Stomach smooth muscle (tissue), 2 donors: ENCODE data around the gene FKBP5.

Experiments
- H3K27ac ChIP-seq: one replicate; pipeline ENCODE4 v1.7.0; 2013; ENCODE audit warnings: mild to moderate bottlenecking, low read length, inconsistent platforms
- H3K27me3 ChIP-seq, 2 donors: one replicate each; pipeline ENCODE4 v1.7.0; 2013; ENCODE audit warnings: low read length in 2 of 2; ENCODE audit not compliant: insufficient read depth in 2 of 2, control insufficient read depth in 1 of 2
- H3K36me3 ChIP-seq, 2 donors: one replicate each; pipeline ENCODE4 v1.7.0; 2013; ENCODE audit warnings: low read length in 2 of 2; ENCODE audit not compliant: control insufficient read depth in 2 of 2, insufficient read depth in 2 of 2
- H3K4me1 ChIP-seq: one replicate; pipeline ENCODE4 v1.7.0; 2013; ENCODE audit warnings: low read length; ENCODE audit not compliant: control insufficient read depth, insufficient read depth
- H3K4me3 ChIP-seq, 2 donors: one replicate each; pipeline ENCODE4 v1.7.0; 2013; ENCODE audit warnings: low read length in 2 of 2
- H3K9ac ChIP-seq, 2 donors: one replicate each; pipeline ENCODE4 v1.7.0; 2013; ENCODE audit warnings: low read length in 2 of 2, mild to moderate bottlenecking in 1 of 2
- H3K9me3 ChIP-seq, 2 donors: one replicate each; pipeline ENCODE4 v1.7.0; 2013; ENCODE audit warnings: low read length in 2 of 2; ENCODE audit not compliant: control insufficient read depth in 2 of 2
- donor health status: healthy.
- donor health status: Pancreatic carcinoma.

FKBP5 gene

DNA sequence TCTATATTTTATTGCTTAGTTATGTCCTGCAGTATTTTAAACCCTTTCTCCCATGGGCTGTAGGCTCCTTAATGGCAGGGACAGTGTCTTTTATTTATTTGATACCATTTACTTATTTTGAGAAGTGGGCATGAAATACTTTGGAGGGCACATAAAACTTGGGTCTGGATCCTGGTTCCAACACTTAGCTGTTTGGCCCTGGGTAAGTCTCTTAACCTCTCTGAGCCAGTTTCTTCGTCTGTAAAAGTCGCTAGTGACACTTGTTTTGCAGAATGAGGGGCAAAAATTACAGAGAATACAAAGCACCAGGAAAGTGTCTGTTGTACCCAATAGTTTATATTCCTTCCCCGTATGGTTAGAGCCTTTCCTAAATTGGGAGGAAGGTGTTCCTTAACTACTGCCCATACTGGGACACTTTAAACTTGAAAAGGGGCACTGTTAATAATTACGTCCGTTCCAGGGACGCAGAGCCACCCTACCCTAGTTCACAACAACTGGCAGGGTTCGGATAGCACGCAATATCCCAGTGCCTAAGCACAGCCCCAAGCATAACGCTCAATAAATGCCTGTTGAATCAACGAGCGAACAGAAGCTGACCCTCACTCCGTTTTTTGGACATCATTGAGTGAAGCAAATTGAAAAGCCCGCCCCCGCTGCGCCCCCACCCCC, 42.2 kb upstream of the FKBP5 start:
- Histone ChIP-seq H3K9ac (peak overlapping the region; percentile 64 to 89), H3K27ac (peak overlapping the region; percentile 100), H3K27me3 (no peaks in the 10 kb centered on the region), H3K4me1 (peaks cover 66% of the 10 kb centered on the region), H3K9me3 (no peaks in the 10 kb centered on the region), H3K36me3 (no peaks in the 10 kb centered on the region), H3K4me3 (peak overlapping the region; percentile 51 to 79)

DNA sequence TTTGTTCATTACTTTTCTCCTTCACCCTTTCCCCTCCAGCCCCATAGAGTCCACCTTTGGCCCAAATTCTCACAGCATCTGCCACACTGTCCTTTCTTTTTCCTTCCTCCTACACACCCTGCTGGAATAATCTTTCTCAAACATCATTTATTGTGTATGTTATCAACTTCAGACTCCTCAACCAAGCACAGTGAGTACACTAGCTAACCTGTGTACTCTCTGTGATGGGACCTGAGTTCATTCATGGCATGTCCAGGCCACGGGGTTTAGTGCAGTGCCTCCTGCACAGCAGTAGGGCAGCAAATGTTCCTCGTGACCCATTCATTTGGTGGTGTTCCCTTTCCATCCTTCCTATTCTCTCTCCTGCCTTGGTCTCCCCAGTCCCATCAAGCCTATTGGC, 41.0 kb upstream of the FKBP5 start:
- Histone ChIP-seq H3K27me3 (no peaks in the 10 kb centered on the region), H3K4me1 (peaks cover 76% of the 10 kb centered on the region), H3K9ac (peak overlapping the region; percentile 94 to 98), H3K4me3 (no peak overlapping the region), H3K27ac (peak overlapping the region; percentile 100), H3K9me3 (no peaks in the 10 kb centered on the region), H3K36me3 (no peaks in the 10 kb centered on the region)

- Histone ChIP-seq H3K36me3 (no peaks in the 10 kb centered on the region), H3K27ac (peak overlapping the region; percentile 100), H3K27me3 (no peaks in the 10 kb centered on the region), H3K9ac (peak overlapping the region; percentile 94 to 98), H3K4me3 (peak overlapping the region; percentile 65 to 71), H3K9me3 (no peaks in the 10 kb centered on the region), H3K4me1 (peaks cover 84% of the 10 kb centered on the region)
Observed at GRCh38 chr6:35728683-35729678, 40.3 kb upstream of the FKBP5 start.

DNA sequence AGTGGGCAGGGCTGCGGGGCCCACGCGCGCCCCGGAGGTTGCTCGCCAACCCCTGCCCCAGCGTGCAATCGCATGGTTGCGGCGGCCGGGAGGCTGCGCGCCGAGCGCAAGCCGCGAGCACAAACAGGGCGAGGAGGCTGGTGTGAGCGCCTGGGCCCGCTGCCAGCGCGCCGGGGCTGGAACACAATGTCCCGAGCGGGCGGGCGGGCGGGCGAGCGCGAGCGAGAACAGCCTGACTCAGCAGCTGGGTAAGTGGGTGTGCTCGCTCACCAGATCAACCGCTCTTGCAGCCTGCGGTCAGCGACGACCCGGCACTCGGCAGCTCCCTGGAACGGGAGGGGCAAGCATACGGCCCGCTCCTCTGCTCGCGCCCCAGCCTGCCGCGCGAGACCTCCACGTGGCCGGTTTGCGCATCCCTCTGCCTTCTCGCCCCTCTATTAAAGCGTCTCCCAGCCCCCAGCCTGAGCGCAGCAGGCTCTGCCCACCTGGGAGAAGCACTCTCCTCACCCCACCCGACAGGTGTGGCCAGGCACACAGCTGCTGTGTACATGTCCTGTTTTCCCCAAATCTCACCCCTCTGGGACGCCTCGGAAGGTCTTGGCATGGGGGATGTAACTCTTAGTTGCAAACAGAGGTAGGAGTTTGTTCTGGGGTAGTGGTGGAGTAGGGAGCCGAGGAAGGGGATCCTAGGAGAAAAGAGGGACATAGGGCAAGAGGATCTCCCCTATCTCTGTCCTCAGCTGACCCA, 39.4 kb upstream of the FKBP5 start:
- peak overlapping the region; percentile 65 to 75 for H3K4me3 ChIP-seq
- no peaks in the 10 kb centered on the region for H3K27me3 ChIP-seq
- peak overlapping the region; percentile 94 to 98 for H3K9ac ChIP-seq
- H3K36me3 ChIP-seq, result no peaks in the 10 kb centered on the region
- peak overlapping the region; percentile 100 for H3K27ac ChIP-seq
- H3K9me3 ChIP-seq, result no peaks in the 10 kb centered on the region
- H3K4me1 ChIP-seq, result peaks cover 85% of the 10 kb centered on the region

DNA sequence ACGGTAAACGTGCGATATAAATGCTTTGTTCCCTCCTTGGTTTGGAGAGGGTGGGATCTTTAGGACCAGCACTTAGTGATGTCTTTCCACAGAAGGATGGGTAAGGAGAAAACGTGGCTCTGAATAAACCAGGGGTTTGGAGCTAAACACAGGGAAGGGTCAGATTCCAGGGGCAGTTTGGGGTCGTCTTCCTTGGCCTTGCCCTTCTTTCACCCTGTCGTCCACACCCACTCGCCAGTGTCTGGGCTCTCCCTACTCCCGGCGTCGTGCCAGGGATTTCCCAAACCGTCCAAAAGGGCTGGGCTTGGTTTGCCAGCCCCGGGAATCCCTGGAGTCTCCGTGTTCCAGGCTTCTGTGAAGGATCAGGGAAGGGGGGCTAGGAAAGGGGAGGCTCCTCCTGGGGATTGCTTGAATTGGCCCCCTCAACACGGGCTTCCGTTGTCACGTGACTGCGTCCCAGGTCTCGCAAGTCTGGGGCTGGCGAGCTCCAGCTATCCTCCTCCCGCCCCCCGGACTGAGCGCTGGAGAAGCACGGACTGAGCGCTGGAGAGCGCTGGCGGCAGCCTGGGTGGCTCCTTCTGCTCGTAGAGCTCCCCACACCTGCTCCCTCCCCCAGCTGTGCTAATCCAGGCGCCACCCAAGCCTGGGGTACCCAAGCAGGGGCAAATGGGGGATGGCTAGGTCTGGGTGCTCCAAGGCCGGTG, 38.7 kb upstream of the FKBP5 start:
- Histone ChIP-seq H3K9ac (peak overlapping the region; percentile 82 to 93), H3K36me3 (no peaks in the 10 kb centered on the region), H3K4me3 (peak overlapping the region; percentile 44 to 75), H3K4me1 (peaks cover 82% of the 10 kb centered on the region), H3K27ac (peak overlapping the region; percentile 100), H3K9me3 (no peaks in the 10 kb centered on the region), H3K27me3 (no peaks in the 10 kb centered on the region)

GRCh38 chr6:35725721-35726438, 37.2 kb upstream of the FKBP5 start:
- Histone ChIP-seq H3K9me3 (no peaks in the 10 kb centered on the region), H3K9ac (peak overlapping the region; percentile 82 to 93), H3K27ac (peak overlapping the region; percentile 100), H3K4me3 (peak overlapping the region; percentile 15 to 75), H3K27me3 (no peaks in the 10 kb centered on the region), H3K36me3 (no peaks in the 10 kb centered on the region), H3K4me1 (peaks cover 81% of the 10 kb centered on the region)

DNA sequence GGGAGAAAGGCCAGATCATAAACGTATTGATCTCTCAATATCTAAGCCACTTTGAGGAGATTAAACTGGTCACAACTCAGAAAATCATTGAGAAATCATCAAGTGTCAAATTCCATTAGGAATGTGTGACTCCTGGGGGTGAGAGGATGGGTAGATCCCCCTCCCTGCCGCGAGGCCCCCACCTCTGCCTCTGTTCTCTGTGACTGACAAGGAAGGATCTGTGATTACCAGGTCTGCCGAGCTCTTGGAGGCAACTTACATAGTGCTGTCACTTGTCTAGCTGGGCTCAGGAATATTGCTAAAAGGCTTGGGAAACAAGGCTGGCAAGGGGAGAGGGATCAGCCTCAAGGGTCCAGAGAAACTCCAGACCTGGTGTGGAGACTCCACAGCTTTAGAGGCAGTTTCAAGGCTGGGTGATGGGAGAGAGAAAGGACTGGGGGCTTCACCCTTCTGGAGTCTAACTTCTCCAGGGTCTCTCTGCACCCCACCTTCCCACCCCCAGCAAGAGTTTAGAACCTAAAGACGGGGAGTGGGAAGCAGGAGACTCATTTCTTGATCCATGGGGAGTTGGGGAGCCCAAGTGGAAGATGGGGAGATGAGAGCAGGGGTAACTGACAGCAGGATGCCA, 36.5 kb upstream of the FKBP5 start:
- Histone ChIP-seq H3K9ac (peak overlapping the region; percentile 82 to 93), H3K9me3 (no peaks in the 10 kb centered on the region), H3K4me1 (peaks cover 82% of the 10 kb centered on the region), H3K36me3 (no peaks in the 10 kb centered on the region), H3K27me3 (no peaks in the 10 kb centered on the region), H3K4me3 (peak overlapping the region in 1 of 2 donors; percentile 75), H3K27ac (peak overlapping the region; percentile 100)

GRCh38 chr6:35724471-35724870, 35.8 kb upstream of the FKBP5 start:
- Histone ChIP-seq H3K27ac (peak overlapping the region; percentile 100), H3K9ac (peak overlapping the region; percentile 47 to 82)

DNA sequence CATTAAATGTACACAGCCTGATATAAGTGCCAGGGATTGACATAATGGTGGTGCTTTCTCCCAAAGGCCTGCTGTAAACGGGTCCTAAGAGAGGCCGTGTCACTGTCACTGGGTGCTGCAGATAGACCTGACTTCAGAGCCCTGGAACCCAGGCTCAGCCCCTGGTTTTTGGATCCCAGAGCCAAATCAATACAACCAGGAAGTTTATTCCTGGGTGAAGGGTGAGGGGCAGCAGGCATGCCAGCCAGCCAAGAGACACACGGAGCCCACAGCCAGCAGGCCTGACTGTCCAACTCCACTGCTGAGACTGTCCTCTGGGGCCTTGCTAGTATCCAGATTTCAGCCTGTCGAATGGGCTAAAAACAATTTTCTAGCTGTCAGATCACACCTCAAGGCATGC, 35.3 kb upstream of the FKBP5 start:
- Histone ChIP-seq H3K9ac (peak overlapping the region in 1 of 2 donors; percentile 47), H3K27ac (peak overlapping the region; percentile 100), H3K4me1 (peaks cover 82% of the 10 kb centered on the region)

More at GRCh38 chr6:35724471-35724870, 35.8 kb upstream of the FKBP5 start:
- Histone ChIP-seq H3K36me3 (no peaks in the 10 kb centered on the region), H3K9me3 (no peaks in the 10 kb centered on the region), H3K4me3 (no peak overlapping the region), H3K27me3 (no peaks in the 10 kb centered on the region), H3K4me1 (peaks cover 82% of the 10 kb centered on the region)

More for the DNA sequence above, 35.3 kb upstream of the FKBP5 start:
- H3K27me3 ChIP-seq, result no peaks in the 10 kb centered on the region
- H3K4me3 ChIP-seq, result no peak overlapping the region
- H3K9me3 ChIP-seq, result no peaks in the 10 kb centered on the region
- no peaks in the 10 kb centered on the region for H3K36me3 ChIP-seq
